GDM1 (cell line): Measurements from ENCODE around the gene SPPL2B.

Source experiments
- DNase-seq: peaks from one replicate; lab custom pipeline; 2025; lab: John Stamatoyannopoulos, UW

SPPL2B gene, protein sequence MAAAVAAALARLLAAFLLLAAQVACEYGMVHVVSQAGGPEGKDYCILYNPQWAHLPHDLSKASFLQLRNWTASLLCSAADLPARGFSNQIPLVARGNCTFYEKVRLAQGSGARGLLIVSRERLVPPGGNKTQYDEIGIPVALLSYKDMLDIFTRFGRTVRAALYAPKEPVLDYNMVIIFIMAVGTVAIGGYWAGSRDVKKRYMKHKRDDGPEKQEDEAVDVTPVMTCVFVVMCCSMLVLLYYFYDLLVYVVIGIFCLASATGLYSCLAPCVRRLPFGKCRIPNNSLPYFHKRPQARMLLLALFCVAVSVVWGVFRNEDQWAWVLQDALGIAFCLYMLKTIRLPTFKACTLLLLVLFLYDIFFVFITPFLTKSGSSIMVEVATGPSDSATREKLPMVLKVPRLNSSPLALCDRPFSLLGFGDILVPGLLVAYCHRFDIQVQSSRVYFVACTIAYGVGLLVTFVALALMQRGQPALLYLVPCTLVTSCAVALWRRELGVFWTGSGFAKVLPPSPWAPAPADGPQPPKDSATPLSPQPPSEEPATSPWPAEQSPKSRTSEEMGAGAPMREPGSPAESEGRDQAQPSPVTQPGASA

DNA sequence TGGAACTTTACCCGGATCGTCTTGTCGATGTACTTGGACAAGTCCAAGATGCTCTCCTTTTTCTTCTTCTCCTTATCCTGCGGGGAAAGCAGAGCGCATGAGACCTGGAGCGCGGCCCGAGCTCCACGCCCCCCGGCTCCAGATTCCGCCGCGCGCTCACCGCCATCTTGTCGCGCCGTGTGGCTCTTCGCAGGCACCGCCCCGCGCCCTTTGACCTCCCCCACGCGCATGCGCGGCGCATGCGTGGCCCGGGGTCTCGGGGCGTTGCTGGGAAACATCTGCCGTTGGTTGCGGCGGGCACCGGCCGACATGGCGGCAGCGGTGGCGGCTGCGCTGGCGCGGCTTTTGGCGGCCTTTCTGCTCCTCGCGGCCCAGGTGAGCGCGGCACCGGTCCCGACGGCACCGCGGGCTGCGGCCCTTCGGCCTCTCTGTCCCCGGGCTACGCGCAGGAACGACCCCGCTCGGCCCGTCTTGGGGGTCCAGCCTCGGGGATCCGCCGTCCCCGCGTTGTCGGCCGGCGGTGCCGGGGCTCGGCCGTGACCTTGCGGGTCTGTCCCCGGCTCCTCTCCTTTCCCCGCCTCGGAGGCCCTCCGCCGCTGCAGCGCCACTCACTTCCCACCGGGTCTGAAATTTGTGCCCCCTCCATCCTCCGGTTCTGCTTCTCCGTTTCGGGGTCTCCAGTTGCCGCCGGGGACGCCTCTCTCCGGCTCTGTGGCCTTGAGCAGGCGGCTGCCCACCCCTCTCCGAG, at the start of gene SPPL2B, which contains the start of gene LSM7:
SPPL2B (plus strand) TSS at position 284 of the 748 bp plus-strand sequence; CDS start at position 310, 26 bp downstream.
LSM7 (minus strand) TSS at position 186 of the 748 bp plus-strand sequence; CDS start at position 166, 20 bp downstream.
- DNase-seq: peak; percentile 87

DNA sequence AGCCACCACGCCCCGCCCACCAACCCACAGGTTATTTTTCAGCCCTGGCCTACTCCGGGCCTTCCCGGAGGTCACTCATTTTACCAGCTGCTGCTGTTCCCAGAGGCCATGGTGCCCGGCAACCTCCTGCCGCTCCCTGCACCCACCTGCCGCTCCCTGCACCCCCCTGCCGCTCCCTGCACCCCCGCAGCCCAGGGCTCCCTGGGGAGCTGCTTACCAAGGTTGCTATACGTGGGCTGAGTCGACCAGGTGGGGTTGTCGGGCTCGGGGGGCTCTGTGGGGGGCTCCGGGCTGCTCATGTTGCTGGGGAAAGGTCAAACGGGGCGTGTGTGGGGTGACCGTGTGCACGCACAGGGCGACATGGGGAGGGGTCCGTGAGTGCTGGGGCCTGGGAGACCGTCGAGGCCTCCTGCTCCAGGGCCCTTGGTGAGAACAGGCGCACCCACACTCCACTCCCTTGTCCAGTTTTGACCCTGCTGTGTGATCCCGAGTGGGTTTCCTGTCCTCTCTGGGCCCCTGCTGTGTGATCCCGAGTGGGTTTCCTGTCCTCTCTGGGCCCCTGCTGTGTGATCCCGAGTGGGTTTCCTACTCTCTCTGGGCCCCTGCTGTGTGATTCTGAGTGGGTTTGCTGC, 47.7 kb upstream of the SPPL2B start:
- no peak for DNase-seq

DNA sequence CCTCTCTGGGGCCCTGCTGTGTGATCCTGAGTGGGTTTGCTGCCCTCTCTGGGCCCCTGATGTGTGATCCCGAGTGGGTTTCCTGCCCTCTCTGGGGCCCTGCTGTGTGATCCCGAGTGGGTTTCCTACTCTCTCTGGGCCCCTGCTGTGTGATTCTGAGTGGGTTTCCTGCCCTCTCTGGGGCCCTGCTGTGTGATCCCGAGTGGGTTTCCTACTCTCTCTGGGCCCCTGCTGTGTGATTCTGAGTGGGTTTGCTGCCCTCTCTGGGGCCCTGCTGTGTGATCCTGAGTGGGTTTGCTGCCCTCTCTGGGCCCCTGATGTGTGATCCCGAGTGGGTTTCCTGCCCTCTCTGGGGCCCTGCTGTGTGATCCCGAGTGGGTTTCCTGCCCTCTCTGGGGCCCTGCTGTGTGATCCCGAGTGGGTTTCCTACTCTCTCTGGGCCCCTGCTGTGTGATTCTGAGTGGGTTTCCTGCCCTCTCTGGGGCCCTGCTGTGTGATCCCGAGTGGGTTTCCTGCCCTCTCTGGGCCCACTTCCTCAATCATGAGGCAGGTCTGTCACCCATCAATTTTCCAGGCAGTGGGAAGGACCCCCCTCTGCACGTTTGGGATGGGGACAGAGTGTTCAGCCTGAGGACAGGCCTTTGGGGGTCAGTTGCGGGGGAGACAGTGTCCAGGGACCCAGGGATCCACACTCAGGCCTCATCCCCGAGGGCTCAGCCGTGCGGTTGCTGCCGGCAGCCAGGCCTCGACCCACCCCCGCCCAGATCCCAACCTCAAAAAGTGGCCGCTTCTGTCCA, 47.0 kb upstream of the SPPL2B start:
- peak; percentile 47 for DNase-seq

DNA sequence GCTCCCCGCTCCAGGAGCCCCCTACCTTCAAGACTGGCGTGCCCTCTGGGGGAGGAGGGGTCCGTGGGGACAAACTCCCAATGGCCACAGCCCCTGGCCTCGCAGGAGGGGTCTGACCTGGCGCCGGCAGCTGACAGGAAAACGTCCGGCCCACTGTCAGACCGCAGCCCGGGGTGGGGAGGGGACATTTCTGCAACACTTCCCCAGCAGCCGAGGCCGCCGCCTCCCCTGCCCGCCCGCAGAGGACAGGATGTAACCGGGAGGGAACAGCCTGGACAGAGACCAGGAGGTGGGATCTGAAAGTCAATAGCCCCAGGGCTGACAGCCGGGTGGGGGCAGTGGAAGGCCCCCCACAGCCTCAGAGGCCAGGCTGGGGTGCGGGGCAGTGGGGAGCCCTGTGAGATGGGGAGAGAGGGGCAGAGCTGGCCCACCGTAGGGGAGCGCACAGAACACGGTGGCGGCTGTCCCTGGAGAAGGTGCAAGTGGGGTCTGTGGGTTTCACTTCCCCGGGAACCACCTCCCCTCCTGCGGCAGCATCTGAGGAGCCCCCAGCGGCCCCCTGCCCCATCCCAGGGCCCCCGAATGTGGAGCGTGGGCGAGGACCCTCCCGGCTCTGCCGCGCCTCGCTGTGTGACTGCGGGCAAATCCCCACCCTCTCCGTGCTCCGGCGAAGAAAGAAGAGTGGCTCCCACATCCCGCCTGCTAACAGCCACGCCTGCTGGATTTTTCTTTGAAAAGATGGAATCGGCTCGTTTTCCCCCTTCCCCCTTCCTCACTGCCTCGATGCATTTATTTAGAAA, 46.2 kb upstream of the SPPL2B start, which contains the start of gene PEAK3:
PEAK3 (minus strand) TSS at position 114 of the 800 bp plus-strand sequence. CDS start 1,244 bp downstream, outside the sequence.
- DNase-seq: peak; percentile 77

DNA sequence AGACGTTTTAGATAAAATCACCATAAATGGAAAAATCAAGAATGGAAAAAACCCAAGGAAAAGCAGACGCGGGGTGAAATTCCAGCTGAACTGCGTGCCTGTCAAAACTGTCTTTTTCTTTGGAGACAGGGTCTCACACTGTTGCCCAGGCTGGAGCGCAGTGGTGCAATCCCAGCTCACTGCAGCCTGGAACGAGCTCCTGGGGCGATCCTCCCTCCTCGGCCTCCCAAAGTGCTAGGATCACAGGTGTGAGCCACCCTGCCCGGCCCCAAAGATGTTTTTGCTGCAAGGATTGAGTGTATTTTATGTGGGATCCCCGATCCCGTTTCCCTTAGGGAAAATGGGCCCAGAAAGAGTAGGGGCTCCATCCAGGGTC, 45.6 kb upstream of the SPPL2B start:
- DNase-seq: no peak

DNA sequence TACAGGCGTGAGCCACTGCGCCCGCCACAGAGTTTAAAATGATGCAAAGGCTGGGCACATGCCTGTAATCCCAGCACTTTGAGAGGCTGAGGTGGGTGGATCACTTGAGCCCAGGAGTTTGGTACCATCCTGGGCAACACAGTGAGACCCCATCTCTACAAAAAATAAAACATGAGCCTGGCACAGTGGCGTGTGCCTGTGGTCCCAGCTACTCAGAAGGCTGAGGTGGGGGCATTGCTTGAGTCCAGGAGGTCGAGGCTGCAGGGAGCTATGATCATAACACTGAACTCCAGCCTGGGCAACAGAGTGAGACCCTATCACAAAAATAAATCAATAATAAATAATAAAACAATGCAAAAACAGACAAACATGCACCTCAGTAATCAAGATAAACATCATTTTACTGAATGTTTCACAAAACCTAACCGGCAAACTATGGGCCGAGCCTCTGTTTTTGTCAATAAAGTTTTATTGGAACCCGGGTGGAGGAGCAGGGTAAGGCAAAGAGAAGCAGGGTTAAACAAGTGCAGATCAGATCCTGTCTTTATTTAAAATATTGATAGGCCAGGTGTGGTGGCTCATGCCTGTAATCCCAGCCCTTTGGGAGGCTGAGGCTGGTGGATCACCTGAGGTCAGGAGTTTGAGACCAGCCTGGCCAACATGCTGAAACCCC, 44.5 kb upstream of the SPPL2B start:
- no peak for DNase-seq

DNA sequence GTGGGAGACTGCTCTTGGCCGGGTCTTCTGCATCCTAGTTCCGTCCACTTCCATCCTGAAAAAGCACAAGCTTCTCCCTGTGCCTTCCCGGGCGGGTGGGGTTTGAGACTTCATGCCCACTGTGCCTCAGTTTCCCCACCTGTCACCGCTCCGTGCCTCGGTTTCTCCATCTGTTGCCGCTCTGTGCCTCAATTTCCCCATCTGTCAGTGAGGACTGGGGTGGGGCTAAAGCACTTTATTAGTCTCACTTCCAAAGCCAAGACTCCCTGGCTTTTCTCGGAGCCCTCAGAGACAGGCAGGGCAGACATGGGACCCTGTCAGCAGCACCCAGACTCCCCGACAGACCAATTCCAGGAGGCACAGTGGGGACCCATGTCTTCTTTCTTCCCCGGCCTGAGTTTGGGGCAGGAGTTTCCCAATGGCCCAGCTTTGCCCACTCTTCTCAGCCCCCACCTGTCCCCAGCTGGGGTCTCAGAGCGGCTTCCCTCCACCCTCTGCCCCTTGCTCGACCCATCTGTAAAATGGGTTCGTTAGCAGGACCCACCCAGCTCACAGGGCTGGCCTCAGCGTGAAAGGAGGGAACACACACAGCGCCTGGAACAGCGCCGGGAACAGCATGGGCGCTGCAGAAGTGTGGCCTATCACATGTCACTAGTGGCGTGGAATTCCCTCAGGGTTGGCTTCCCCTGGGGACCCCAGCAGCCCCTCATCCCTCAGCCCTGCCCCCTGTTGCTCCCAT, 41.9 kb upstream of the SPPL2B start:
- DNase-seq: no peak

DNA sequence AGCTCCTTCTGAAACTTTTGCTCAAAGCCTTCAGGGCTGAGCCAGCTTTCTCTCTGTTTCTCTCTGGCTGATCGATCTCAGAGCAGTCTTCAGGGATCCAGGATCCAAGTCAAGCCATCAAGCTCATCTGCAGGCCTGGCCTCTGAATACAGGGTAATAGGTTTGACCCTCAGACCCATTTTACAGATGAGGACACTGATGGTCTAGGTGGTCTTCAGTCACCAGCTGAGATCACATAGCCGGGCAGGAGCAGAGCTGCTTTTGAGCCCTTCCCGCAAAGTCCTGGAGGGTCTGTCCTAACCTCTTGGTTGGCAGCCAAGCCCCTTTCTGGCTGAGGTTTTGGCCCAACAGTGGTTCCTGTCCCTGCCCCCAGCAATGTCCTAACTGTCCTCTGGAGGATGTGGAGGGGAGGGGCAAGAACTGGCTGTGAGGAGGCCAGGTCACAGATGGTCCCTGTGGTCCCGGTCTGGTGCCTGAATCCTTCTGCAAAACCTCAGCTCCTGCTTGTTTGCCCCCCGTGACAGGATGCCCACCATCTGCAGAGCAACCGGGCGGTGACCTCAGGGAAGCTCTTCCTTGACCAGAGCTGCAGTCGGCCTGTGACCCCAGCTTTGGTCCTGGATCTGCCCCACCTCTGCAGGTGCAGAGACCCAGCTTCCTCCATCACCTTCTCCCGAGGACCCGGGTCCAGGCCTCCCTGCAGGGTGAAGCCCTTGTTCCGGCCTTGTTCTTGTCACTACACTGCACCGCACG, 40.7 kb upstream of the SPPL2B start:
- no peak for DNase-seq

DNA sequence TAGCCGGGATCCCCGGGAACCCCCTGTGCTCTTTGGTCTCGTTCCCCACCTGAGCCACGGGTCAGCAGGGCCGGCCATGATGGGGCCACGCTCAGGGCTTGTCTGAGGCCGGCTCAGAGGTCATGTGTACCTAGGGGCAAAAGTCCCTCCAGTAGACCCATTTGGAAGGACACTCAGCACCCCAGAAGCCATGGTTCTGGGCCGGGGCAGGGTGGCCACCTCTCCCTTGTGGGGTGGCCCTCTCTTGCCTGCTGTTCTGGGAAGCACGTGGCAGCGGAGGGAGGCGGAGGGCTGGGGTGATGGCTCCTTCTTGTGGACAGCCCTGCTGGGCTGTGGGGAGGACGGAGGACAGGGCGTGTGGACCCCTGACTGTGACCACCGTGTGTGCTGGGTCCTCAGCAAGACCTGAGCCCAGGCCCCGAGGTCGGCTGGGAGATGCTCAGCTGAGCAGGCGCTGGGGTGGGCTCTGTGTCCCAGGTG, 40.1 kb upstream of the SPPL2B start:
- no peak for DNase-seq

DNA sequence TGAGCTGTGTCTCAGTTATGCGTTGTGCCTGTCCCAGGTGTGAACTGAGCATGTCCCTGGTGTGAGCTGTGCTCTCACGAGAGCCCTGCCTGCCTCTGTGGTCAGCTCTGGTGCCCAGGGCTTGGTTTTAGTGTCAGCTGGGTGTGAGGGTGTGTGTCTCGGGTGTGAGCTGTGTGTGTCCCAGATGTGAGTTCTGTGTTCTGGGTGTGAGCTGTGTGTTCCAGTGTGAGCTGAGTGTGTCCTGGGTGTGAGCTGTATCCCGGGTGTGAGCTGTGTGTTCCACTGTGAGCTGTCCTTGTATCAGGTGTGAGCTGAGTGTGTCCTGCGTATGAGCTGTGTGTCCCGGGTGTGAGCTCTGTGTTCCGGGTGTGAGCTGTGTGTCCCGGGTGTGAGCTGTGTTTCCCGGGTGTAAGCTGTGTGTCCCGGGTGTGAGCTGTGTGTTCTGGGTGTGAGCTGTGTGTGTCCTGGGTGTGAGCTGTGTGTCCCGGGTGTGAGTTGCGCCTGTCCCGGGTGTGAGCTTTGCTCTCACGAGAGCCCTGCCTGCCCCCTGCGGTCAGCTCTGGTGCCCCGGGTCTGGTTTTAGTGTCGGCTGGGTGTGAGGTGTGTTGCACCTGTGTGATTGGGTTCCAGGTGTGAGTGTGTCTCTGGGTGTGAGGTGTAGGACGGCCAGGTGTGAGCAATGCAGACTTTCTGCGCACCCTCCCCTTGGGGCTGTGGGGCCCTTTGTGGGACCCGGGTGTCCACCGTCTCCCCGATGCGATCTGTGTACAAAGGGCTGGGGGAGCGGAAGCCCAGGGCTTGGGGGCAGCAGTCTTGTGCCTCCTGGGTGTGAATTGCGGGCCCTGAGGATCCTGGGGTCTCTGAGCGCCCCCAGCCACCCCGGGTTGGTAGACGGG, 39.4 kb upstream of the SPPL2B start:
- no peak for DNase-seq

DNA sequence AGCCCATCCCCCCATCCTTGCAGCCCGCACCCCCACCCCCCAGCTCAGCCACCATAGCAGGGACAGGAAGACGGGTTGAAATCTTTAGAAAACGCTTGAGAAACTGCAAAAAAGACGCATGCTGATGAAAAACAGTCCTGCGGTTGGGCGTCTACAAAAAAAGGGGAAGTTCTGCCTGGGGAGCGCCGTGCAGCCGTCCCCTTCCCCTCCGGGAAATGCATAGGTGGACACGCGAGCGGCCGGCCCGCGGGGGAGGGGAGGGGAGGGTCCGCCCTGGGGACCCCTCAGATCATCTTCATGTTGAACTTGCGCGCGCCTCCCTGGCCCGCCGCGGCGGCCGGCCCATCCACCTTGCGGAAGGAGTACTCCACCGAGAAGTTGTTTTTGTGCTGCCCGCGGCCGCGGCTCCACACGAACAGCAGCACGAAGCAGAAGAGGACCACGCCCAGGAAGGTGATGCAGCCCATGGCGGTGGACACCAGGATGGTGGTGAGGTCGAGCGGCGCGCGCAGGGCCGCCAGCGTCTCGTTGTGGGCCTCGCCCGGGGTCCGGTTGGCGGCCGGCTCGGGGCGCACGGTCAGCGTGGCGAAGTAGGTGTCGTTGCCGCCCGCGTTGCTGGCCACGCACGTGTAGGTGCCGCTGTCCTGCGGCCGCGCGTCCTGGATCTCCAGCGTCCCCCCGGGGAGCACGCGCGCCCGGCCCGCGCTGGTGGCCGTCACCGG, 38.6 kb upstream of the SPPL2B start:
- DNase-seq: peak; percentile 73

DNA sequence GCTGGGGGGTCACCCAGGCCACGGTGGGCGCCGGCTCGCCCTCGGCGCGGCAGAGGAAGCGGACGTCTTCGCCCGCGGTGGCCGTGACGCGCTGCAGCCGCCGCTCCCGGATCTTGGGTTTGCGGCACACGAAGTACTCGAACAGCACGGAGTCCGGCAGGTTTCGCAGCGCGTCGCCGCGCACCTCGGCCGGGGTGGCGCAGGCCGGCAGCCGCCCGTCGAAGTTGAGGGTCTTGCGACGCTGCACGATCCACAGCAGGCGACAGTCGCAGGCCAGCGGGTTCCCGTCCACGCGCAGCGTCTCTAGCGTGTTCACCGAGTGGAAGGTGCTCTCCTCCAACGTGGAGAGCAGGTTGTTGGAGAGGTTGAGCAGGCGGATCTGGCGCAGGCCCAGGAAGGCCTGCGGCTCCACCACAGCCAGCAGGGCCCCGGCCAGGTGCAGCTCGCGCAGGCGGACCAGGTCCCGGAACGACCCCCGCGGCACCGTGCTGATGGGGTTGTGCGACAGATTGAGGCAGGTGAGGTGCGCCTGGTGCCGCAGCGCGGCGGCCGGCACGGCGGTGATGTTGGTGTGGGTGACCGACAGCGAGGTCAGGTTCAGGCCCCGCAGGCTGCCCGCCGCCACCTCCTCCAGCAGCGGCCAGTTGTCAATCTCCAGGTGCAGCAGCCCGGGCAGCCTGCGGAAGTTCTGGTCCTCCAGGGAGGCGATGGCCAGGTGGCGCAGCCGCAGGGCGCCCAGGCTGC, 37.9 kb upstream of the SPPL2B start:
- DNase-seq: no peak

DNA sequence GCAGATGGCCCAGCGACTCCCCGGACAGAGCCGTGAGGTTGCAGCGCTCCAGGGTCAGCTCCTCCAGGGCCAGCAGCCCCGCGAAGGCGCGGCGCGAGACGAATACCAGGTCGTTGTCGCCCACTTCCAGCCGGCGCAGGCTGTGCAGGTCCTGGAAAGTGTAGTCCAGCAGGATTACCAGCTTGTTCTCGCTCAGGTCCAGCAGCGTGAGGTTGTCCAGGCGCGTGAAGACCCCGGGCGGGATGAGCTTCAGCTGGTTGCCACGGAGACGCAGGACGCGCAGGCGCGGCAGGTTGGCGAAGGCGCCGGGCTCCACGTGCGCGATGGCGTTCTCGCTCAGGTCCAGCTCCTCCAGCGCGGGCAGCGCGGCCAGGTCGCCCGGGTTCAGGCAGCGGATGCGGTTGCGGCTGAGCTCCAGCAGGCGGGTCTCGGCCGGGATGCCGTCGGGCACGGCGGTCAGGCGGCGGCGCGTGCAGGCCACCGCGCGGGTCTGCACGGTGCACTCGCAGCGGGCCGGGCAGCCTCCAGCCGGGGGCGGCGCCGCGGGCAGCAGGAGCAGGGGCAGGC, 37.2 kb upstream of the SPPL2B start:
- no peak for DNase-seq

DNA sequence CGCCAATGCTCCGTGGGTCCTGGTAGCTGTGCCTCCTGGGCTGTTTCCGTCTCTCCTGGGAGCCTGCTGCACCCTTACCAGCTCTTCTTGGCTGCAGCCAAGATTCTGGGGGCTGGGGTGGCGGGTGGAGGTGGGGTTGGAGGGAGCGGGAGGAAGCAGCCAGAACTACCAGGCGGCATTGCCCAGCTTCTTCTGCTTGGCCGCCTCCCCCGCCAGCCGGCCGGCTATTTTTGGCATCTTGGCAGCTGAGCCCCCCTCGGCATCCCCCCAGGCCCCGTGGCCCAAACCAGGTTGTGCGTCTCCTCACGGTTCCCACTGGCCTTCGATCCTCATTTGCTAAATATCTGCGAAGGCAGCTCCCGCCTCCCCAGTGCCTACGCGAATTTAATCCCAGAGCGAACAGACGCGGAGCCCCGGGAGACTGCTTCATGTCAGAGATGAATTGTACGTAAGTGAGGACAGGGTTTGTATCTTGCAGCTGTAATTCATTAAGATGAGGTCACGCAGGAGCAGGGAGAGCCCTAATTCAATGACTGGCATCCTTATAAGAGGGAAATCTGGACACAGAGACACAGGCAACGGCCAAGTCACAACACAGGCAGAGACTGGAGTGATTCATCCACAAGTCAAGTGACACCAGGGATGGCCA, 33.7 kb upstream of the SPPL2B start:
- DNase-seq: no peak

DNA sequence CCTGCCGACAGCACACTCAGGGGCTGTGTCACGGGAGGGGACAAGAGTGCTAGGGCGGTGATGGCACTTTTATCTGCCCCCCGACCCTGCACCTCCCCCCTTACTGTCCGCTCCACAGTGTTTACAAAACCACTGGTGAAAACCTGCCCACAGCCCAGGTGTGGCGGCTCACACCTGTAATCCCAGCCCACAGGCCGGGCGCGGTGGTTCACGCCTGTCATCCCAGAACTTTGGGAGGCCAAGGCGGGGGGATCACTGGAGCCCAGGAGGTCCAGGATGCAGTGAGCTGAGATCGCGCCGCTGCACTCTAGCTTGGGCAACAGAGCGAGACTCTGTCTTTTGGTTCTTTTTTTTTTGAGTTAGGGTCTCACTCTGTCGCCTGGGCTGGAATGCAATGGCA, 32.3 kb upstream of the SPPL2B start:
- DNase-seq: no peak
